ENCODE measurements around the gene FGF7. TPM values are rescaled to one million over a fixed set of nuclear protein-coding genes. Genes with fewer than 3 reads are reported as not detected.

FGF7 gene
- total and polyA plus RNA-seq, 9 of the 15 experiments (the other 6 are each of a cell fraction or from before 2014, with no cell fraction given): not detected

- TF ChIP-seq ZNF764 (CRISPR knock-in tag; IDR thresholded peaks at IDR 0.05; ENCODE audit: low read depth) (no peak), POLR2B (IDR thresholded peaks at IDR 0.05; ENCODE audit: low read depth, partially characterized antibody) (no peak), KLF6 (CRISPR knock-in tag; IDR thresholded peaks at IDR 0.05; ENCODE audit: borderline replicate concordance) (no peak), SPI1 (IDR thresholded peaks at IDR 0.05; ENCODE audit: borderline replicate concordance, low read depth, low read length) (no peak), ARID3A (IDR thresholded peaks at IDR 0.05; ENCODE audit: borderline replicate concordance, low read depth, low read length) (0 out of 2 replicates have a peak, but pooled peaks have one; percentile 57), TRIM24 (IDR thresholded peaks at IDR 0.05) (0 out of 4 replicates have a peak, but pooled peaks of 1 of the 2 experiments have one; percentile 28), ZBTB9 (CRISPR knock-in tag; IDR thresholded peaks at IDR 0.05) (no peak), BCLAF1 (IDR thresholded peaks at IDR 0.05; ENCODE audit: borderline replicate concordance in 1 of 2, control insufficient read depth in 1 of 2, low read depth in 2 of 2, low read length in 1 of 2) (no peak), TEAD2 (tag; IDR thresholded peaks at IDR 0.05) (no peak), ZNF644 (tag; IDR thresholded peaks at IDR 0.05; ENCODE audit: low read depth) (no peak), NFYB (IDR thresholded peaks at IDR 0.05; ENCODE audit: extremely low read depth, insufficient read length) (no peak), ZNF75A (CRISPR knock-in tag; IDR thresholded peaks at IDR 0.05) (no peak), CGGBP1 (CRISPR knock-in tag; IDR thresholded peaks at IDR 0.05) (no peak), BRD9 (IDR thresholded peaks at IDR 0.05; ENCODE audit: low read depth, partially characterized antibody) (no peak)
These were observed 1.1 kb upstream of the FGF7 start (continued) for GRCh38 chr15:49421991-49422390.
